HG02970 (cell line): ENCODE results near the gene ANGPTL8.

Source experiments
- ATAC-seq: cut with Tn5 transposase; IDR thresholded peaks from one replicate; pipeline ENCODE4 v1.9.1; 2021; ENCODE audit warnings: mild to moderate bottlenecking, moderate library complexity, moderate number of reproducible peaks; ENCODE audit not compliant: unreplicated experiment, low FRiP score

ANGPTL8 gene

DNA sequence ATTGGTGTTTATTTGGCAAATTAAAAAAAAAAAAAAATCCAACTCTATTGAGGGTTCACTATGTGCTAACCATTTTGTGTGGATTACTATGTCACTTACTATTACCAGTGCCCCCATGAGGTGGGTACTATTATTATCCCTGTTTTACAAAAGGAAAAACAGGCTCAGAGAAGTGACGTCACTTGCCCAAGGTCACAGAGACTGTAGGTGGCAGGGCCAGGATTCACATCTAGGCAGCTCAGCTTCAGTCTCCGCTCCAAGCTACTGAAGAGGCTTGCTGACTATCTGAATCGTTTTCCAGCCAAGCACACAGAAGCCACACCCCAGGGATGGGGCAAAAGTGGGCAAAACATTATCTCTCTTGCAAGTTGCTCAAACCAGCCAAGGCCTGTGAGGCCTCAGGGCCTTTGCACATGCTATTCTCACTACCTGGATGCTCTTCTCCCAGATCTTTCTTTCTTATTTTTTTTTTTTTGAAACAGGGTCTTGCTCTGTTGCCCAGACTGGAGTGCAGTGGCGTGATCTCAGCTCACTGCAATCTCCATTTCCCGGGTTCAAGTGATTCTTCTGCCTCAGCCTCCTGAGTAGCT, 4.8 kb upstream of the ANGPTL8 start:
- ATAC-seq = no peak

DNA sequence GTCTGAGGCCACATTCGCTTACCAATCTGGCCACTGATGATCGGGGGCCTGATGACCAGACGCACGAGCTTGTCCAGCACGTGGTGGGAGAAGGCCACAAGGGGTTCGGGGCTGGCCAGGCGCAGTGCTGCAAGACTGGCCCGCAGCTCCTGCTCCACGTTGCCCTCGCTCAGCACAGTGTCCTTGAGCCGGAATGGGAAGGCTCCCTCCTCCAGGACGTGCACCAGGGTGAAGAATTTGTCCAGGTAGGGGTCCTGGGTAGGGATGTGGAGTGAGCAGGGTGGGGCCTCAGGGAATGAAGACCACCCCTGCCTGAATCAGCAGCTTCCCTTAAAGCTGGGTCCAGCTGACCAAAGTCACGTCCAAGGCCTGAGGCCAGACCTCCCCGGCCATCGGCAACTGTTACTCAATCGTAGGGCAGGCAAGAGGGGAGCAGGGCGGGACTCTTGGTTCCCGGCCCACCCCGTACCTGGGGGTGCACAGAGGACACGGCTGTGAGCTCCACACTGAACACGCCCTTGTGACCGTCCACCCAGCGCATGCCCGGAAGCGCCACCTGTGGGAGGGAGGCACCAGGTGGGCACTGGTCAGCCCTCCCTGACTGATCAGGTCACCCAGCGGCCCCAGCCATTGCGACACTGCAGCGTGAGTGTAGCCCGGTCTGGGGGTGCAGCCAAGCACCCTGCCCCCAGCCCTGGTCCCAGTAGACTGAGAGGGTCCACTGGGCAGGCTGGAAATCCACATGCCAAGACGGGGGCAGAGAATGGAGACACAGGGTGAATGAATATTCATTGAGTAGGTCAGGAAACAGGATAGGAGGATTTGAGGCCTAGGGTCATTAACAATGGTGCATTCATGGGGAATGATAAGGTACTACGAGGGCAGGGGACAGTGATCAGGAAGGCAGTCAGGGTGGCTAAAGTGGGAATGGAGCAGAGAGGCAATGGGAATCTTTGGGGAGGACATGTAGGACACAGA, 2.8 kb upstream of the ANGPTL8 start:
- no peak for ATAC-seq

- no peak for ATAC-seq
These were observed 2.1 kb upstream of the ANGPTL8 start for GRCh38 chr19:11237321-11237720.

DNA sequence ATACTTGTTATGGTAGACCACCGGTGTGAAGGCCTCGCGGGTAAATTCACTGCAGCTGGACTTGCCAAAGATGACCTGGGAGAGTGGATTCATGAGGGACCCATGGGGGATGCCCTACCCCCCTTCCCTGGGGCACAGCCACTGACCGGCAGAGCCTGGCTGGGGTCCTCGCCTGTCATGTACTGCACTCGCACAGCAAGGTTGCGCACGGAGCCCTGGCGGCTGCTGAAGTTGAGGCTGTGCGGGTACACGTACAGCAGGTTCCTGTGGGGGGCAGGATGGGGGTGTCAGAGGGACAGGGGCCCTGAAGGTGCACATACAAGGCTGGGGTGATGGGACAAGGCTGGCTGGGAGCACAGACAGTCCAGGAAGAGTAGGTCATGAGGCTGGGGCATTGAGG, 1.4 kb upstream of the ANGPTL8 start:
- ATAC-seq = no peak

- no peak for ATAC-seq
These were observed 540 bp upstream of the ANGPTL8 start for GRCh38 chr19:11238781-11239376.

DNA sequence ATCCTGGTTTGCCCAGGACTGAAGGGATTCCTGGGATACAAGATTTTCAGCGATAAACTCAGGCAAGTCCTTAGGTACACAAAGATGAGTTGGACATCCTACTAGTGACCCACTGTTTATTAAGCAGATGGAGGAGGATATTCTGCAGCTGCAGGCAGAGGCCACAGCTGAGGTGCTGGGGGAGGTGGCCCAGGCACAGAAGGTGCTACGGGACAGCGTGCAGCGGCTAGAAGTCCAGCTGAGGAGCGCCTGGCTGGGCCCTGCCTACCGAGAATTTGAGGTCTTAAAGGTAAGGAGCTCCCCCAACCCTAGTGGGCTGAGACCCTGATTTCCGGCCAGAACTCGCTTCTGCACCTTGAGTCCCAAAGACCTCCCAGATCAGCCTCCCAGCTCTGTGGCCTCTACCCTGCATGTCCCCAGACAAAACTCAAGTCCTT, 607 bp downstream of the ANGPTL8 start:
- no peak for ATAC-seq

DNA sequence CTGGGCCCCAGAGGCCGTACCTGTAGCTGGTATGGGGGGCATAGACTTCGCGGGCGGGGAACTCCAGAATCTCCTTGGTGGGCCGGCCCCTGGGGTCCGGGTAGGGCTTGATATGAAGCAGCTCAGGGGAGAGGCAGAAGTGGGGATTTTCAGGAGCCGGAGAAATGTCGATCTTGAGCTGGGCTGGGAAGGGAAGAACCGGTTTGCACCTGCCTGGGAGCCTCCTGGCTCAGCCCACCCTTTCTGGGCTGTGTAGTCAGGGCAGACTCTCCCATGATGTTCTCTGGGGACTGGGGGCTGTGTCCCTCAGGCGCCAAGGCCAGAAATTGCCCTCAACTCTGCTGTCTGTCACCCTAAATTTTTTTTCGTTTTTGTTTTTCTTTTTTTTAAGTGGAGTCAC, 2.6 kb downstream of the ANGPTL8 start:
- ATAC-seq = no peak

GRCh38 chr19:11242864-11243797, 3.7 kb downstream of the ANGPTL8 start:
- ATAC-seq = no peak

- no peak for ATAC-seq
These were observed 4.4 kb downstream of the ANGPTL8 start for GRCh38 chr19:11243798-11244169.

DNA sequence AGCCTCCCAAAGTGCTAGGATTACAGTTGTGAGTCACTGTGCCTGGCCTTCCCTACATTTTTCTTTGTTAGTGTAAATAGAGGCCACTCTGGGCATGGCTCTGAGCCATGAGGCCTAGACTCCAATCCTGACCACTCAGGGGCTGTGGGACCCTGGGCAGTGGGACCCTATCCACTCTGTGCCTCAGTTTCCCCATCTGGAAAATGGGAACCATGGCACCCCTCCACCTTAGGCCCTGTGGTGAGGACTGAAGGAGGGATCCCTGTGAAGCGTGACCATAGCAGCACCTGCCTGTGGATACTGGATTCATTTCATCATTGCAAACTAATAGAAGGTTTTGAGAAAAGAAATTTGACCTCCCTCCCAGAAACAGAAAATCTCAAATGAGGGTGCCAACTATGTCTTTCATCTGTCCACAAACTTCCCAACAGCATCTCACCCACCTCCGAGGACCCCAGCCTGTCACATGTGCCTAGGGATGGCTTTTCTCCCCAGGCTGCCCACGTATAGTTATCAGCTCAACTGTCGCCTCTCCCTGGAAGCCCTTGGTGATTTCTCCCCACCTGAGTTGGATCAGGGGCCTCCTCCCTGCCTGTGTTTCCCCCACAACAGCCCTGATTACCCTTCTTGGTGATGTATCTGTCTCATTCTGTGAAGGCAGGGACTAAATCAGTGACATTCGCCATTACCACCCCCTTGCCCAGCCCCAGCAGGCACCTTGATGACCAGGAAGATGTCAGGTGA, 5.6 kb downstream of the ANGPTL8 start:
- no peak for ATAC-seq

GRCh38 chr19:11246941-11247340, 7.5 kb downstream of the ANGPTL8 start:
- no peak for ATAC-seq

- ATAC-seq = no peak
These were observed 8.0 kb downstream of the ANGPTL8 start for GRCh38 chr19:11247391-11247790.

DNA sequence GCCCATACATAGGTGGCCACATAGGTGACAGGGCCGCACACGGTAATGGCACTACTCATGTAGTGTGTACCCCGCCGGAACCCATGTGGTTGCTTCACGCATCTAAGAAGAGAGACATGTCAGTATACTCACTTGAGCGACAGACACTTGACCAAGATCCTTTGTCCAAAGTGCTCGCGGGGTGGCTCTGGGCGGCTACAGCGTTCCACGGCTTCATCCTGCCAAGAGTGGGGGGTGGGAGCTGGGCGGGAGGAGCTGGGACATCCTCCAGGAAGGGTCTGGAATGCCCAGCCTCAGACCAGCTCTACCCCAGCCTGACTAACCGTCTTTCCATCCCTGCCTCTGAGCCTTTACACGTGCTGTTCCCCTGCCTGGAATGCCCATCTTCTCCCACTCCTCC, 8.5 kb downstream of the ANGPTL8 start:
- no peak for ATAC-seq

DNA sequence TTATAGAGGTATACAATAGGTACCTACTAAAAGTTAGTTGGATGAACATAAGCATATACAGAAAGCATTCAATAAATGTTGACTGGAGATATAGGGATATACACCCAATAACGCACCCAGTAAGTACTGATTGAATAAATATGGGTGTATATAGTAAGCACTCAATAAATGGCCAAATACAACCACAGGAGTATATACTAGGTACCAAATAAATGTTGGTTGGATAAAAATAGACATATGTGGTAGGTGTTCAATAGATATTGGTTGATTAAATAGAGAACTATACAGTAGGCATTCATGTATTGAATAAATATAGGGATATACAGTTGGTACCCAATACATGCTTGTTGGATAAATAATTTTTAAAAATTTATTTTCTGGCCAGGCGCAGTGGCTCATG, 9.4 kb downstream of the ANGPTL8 start:
- no peak for ATAC-seq

DNA sequence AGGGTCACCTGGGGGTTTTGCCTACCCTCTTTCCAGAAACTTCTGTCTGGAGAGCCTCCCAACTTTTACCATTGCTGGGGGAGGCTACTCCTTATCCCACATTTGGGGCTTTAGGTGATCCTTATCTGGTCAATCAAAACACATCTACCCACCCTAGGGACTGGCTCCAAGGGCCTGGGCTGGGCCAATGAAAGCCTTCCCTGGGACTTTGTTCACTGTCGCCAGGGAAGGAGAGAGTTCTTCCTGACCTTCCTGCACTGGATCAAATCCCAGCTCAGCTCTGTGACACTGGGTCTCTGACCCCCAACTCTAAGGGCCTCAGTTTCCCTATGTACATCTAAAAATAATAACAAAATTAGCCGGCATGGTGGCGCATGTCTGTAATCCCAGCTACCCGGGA, 11.8 kb downstream of the ANGPTL8 start:
- no peak for ATAC-seq

DNA sequence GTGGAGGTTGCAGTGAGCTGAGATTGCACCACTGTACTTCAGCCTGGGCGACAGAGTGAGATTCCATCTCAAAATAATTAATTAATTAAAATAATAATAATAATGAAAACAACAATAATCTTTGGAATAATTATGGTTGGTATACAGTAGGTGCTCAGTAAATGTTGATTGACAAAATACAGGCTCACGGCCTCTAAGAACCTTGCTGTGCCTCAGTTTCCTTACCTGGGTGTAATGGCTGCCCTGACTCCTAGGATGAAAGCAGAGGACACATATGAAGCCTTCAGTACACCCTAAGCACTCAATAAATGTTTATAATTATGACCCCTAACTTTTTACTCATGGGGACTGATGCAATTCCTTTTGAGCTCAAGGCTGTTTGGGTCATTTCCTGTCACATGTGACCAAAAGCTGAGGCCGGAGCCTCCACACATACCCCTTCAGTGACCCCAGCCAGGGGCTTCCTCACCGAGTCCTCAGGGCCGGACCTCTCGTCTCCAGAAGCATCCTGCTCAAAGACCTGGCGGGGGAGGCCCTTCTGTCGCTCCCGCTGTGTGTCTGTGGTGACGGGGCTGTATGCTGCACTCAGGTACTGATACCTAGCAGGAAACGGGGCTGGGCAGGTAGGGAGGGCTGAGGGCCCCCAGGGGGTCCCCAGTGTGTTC, 12.4 kb downstream of the ANGPTL8 start:
- ATAC-seq = no peak

GRCh38 chr19:11252665-11253355, 13.4 kb downstream of the ANGPTL8 start:
- no peak for ATAC-seq

DNA sequence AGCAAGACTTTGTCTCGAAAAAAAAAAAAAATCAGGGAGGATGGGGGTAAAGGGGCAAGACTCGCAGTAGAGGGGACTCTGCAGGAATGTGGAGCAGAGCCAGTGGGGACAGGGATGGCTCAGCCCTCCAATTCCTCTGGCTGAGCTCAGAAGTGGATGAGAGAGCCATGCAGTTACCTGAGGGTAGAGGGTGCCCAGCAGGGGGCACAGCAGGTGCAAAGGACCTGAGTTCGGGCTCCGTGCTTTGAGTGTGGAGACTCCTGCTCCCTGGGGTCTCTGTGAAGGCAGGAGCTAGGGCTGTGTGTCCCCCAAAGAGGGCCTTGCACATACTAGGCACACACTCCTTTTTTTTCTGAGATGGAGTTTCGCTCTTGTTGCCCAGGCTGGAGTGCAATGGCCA, 15.2 kb downstream of the ANGPTL8 start:
- no peak for ATAC-seq

- ATAC-seq = no peak
These were observed 16.8 kb downstream of the ANGPTL8 start for GRCh38 chr19:11256189-11256588.
